Dermis lymphatic vessel endothelial cell (primary cell): ENCODE results near the gene SPDYE9. TPM values are rescaled to one million over a fixed set of nuclear protein-coding genes. Genes with fewer than 3 reads are reported as not detected.

ENCODE experiments used
- total RNA-seq: library from RNA; depleted of rRNA; stranded (reverse); fragments of >200 nt; gene quantifications from 2 replicates; pipeline ENCODE4 v1.2.1, GENCODE V29; 2014

SPDYE9 gene, protein sequence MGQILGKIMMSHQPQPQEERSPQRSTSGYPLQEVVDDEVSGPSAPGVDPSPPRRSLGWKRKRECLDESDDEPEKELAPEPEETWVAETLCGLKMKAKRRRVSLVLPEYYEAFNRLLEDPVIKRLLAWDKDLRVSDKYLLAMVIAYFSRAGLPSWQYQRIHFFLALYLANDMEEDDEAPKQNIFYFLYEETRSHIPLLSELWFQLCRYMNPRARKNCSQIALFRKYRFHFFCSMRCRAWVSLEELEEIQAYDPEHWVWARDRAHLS
- total RNA-seq, result not detected in 2 replicates

DNA sequence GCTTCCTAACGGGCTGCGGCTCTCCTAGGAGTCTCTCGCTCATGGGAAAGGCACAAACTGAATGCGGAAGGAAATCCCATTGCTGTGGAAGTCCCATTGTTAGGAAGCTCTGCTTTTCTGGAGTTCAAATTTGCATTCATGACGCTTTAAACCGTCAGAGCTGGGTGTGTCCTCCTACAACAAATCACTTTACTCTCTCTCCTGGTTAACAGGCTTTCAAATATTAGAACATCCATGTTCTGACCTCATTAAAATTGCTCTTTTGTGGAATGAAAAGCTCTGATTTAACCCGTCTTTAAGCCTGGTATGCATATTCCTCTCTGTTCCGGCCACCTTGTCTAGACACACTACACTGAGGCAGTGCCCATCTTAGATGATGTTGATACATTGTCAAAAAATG is at the start of gene SPDYE9:
Gene SPDYE9, minus strand, starts transcription at position 101 of the 400 bp plus-strand sequence. CDS start 1,800 bp downstream, outside the sequence.

GRCh38 chr7:73057811-73058210 is 28.0 kb downstream of the SPDYE9 start, which contains the start of gene SPDYE11:
TSS of gene SPDYE11 (minus strand) at chr7:73057911. CDS start at chr7:73056111, 1,800 bp downstream.

GRCh38 chr7:73029666-73030065 is 56.2 kb downstream of the SPDYE9 start, which contains the start of gene SPDYE8:
TSS of gene SPDYE8 (minus strand) at chr7:73029766. CDS start at chr7:73027966, 1,800 bp downstream.

Other genes starting within 250 kb of the SPDYE9 start
- gene POM121, start 160.9 kb downstream of the SPDYE9 start, total RNA-seq, result 3.5 and 3.7 TPM in 2 replicates
- gene TRIM74, start 116.6 kb downstream of the SPDYE9 start, total RNA-seq, result 0.09 and 0.22 TPM in 2 replicates
- not detected in 2 replicates for gene SPDYE8, start 56.3 kb downstream of the SPDYE9 start, total RNA-seq
- gene SPDYE11, start 28.1 kb downstream of the SPDYE9 start, total RNA-seq, result not detected in 2 replicates
- gene NSUN5, start 222.8 kb upstream of the SPDYE9 start, total RNA-seq, result 1.1 and 1.5 TPM in 2 replicates
- gene TRIM50, start 242.0 kb upstream of the SPDYE9 start, total RNA-seq, result not detected in 2 replicates
- gene FKBP6, start 242.1 kb upstream of the SPDYE9 start, total RNA-seq, result not detected in 2 replicates